Activated CD4-positive, alpha-beta T cell treated with anti-CD3 and anti-CD28 coated beads, Interleukin-2, Interleukin-6, amounts not matched to agents 100 ng/mL and 50 ng/mL, durations not matched to agents 16 hours and 8 hours (primary cell): Measurements from ENCODE around the gene PARS2.
"Not testable (repeated sequence)": the region's sequence is repeated elsewhere in the genome, so short reads cannot be mapped to it uniquely, and the experiment has no call there.

Experiments used
- DNase-seq: peaks from one replicate; pipeline ENCODE4 v3.0.0-alpha.2; 2020

Gene PARS2

DNA sequence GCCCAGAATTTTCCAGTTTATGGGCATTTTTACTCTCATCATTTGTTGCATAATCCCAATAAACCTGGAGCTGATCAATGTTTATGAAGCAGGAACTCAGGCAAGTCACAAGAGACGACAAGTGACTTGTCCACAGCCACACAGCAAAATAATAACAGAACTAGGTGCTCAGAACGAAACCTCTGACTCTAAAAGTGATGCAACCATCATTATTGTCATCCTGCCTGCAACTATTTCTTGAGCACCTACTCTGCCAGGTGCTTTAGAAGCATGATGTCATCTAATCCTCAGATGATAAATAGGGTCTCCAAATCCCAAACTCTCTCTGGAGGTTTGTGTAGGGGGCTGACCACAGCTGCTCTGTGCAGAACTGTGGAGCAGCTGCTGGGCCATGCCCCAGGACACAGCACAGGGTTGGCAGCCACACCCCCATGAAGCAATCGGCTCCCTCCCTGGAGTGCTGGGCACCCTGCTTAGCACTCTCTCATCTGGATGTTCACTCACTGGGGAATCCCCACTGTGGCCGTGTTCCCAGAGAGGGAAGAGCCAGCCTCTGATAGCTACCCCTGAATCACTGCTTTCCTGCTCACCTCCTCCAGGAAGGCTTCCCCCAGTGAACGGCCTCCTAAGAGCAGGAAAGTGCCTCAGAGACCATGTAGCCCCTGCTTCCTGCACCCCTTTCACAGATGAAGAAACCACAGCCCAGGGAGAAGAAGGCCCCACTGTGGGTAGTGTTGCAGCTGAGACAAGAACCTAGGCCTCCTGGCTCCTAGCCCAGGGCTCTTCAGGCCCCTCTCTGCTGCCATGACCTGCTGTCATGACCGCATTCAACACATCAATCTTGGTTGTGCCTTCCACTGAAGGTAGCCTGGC lies 34.7 kb upstream of the PARS2 start:
- DNase-seq, result peak; percentile 90

- no peak for DNase-seq
Observed at GRCh38 chr1:54798206-54798605, 33.9 kb upstream of the PARS2 start.

GRCh38 chr1:54796902-54797301 lies 32.6 kb upstream of the PARS2 start:
- DNase-seq, result no peak

GRCh38 chr1:54795841-54796468 lies 31.6 kb upstream of the PARS2 start:
- no peak for DNase-seq

DNA sequence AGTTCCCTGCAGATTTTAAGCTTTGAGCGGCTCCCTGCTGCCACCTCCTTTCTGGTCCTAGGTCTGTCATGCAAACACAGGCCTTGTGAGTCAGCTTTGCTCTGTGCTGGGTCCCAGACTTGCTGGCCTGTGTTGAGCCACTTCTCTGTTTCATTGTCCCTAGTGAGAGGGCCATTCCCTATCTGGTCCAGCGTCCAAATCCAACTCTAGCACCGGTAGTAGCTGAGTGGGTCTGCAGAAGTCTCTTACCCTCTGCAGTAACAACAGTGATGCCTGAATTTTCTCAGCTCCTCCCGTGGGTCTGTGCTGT lies 31.0 kb upstream of the PARS2 start:
- DNase-seq, result no peak

DNA sequence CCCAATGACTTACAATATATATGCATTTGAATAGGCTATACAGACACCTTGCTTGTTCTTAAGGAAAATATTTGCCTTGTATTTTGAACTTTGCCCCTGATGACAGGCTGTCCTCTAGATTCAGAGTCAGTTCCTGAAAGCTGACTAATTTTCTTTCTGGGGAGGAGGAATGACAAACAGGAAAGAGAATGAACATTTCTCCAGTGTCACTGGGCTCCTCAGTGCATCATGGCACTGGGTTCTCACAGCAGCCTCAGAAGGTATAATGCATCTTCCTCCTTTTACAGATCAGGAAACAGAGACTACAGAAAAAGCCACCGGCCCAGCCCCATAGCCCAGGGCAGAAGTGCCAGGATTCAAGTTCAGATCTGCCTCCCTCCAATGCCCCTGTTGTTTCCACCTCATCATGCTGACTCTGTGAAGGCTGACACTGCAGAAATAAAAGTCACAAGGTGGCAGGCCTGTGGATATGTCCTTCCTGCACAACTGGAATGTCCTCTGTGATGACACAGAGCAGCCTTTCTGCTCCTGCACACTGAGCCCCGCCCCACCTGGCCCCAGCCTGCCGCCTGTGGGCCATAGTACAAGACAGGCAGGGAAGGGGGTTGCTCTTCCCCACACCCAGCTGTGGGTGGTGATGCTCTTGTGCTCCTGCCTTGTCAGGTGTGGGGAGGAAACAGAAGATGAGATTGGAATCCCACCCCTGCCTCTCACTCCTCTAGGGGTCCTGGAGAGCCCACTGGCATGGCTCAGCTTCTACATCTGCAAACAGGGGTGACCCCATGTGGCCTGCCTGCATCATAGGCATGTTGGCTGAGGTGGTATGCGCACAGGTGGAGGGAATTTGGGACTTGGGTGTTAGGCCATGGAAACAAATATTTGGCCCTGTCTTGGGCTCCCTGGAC lies 30.4 kb upstream of the PARS2 start:
- DNase-seq, result no peak

DNA sequence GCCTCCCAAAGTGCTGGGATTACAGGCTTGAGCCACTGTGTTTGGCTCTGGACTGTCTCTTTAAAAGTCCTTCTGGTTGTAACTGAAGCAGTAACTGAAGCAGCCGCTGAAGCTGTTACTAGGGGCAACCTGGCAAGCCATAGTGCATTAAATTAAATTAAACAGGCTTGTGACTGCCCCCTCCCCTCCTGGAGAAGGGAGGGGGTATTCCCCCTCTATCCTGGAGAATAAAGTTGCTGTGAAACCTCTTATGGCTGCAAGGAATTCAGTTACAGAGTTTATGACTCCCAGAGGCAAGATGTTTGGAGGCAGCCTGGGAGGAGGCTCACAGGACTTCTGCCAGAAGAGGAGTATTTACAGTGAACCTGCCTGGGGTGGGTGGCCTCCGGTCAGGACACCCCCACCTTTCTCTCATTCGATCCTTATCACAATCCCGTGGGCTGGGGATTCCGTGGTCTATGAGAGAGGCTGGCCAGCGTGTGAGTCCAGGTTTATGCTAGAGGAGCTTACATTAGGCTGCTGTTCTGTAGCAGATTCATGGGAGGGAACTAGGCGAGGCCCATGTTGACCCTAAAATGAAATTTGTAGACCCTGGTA lies 28.5 kb upstream of the PARS2 start:
- no peak for DNase-seq

DNA sequence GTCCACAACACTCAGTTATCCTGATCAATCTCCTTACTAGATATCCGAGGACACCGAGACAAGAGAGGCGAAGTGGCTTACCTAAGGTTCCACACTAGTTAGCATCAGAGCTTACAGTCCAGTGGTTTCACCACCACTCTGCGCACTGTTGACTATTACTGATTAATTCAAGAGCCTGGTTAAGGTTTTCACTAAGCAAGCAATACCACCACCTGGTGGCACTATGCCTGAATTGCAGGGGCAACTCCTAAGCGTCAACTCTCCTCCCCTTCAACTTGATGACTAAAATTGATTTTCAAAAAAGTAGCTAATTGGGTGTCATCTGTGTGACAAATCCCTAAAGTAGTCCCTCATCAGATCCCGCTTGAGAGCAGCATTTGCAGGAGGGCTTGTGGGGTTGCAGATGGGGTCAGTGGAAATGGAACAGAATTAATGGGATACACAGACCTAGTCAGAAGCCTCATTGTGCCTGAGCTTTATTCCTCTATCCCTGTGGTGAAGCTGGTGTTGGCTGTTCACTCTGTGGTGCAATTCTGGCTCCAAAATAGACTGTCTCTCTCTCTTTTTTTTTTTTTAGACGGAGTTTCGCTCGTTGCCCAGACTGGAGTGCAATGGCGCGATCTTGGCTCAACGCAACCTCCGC lies 27.7 kb upstream of the PARS2 start:
- DNase-seq, result peak; percentile 64

- no peak for DNase-seq
Observed at GRCh38 chr1:54788459-54788858, 24.1 kb upstream of the PARS2 start.

DNA sequence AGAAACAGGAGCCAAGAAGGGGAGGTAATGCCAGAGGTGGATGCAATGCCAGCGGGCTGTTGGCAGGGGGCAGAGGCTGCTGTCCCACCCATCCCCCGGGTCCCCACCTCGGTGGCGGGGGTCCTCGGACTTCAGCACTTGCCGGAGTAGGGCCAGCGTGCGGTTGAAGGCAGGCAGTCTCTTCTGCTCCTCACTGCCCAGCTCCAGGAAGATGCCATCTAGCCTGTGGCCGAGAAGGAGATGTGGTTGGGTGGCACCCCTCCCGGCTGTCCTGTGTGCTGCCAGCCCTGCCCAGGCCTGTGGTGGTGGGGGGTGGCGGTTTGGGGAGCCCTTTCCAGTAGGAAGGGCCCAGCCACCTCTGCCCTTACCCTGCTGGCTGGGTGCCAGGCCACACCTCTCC lies 23.3 kb upstream of the PARS2 start:
- DNase-seq, result no peak

GRCh38 chr1:54786778-54787177 lies 22.5 kb upstream of the PARS2 start:
- DNase-seq, result no peak

DNA sequence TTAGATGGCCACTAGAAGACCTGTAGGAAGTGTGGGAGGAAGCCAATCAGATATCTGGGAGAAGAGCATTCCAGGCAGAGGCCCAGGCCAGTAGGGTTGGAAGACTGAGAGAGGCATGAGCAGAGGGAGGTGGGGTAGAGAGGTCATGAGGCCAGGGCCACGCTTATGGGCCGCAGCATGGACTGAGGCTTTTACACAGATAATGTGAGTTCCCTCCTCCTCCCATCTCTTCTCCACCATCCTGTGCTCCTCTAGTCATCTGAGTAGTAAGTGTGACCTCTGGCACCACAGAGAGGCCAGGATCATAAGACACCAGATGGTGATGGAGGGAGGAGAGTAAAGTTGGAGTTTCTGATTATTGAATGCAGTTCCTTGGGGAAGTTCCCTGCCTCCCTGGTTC lies 19.7 kb upstream of the PARS2 start:
- DNase-seq, result no peak

DNA sequence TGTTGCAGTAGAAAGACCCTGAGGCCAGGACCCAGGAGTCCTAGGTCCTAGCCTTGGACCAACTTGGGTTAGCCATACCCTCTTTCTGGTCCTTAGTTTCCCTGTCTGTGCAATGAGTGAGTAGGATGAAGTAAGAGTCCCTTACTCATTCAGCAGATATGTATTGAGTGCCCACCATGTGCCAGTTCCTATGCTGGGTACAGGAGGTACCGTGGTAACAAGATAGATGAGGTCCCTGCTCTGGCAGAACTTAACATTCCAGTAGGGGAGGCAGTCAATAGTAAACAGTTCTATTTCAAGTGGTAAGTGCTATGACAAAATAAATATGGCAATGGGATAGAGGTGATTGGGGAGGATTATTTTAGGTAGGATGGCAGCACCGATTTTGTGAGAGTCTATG lies 18.3 kb upstream of the PARS2 start:
- DNase-seq, result no peak

DNA sequence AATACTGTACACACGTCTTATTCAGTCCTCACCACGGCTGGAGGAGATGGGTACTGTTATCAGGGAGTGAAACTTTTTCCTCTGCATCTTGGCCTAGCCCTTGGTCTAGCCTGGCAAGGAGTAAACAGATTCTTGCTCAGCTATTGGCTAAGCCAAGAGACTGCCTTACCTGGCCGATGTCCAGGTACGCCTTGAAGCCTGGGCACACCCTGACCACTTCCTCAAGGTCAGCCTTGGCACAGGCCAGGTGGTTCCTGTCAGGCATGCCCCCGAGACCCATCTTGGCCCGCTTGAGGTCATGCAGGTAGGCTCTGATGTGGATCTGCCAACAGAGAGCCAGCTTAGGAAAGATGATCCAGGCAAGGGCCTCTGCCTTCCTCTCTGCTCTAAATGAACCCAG lies 17.8 kb upstream of the PARS2 start:
- DNase-seq, result no peak

- DNase-seq, result no peak
Observed at GRCh38 chr1:54781023-54781723, 16.9 kb upstream of the PARS2 start.

DNA sequence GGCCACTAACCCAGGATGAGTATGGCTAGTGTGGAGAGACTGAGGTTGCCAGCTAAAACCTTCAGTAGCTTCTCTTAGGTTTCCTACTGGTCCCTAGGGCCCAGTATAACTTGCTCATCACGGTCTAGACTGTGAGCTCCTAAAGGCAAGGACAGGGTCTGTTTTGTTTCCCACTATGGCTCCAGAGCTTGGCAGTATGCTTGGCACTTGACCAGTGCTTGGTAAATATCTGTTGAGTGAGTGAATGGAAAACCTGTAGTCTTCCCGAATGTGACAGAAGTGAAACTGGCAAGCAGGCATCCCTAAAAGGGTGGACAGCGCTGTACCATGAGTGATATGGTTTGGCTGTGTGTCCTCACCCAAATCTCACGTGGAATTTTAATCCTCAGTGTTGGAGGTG lies 13.1 kb upstream of the PARS2 start:
- DNase-seq, result no peak

DNA sequence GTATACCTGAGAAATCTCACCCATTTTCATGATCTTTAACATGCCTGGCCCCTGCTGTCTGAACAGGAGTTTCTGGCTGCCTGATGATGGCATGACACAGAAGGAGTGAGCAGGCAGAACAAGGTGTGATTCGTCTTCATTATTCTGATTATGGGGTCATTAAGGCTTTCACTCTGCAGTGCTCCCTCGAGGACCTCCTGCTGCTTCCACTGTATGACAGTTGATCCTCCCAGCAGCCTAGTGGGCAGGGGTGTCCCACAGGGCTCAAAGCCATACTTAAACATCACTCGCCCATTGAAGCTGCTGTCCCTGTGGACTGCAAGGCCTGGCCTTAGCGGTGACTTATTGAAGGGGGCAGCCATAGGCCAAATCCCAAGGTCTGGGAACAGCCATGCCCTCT lies 12.7 kb upstream of the PARS2 start:
- DNase-seq, result no peak

GRCh38 chr1:54775828-54776721 lies 11.8 kb upstream of the PARS2 start:
- not testable (repeated sequence) for DNase-seq

- DNase-seq, result peak; percentile 19
Observed at GRCh38 chr1:54774820-54775498, 10.6 kb upstream of the PARS2 start.

DNA sequence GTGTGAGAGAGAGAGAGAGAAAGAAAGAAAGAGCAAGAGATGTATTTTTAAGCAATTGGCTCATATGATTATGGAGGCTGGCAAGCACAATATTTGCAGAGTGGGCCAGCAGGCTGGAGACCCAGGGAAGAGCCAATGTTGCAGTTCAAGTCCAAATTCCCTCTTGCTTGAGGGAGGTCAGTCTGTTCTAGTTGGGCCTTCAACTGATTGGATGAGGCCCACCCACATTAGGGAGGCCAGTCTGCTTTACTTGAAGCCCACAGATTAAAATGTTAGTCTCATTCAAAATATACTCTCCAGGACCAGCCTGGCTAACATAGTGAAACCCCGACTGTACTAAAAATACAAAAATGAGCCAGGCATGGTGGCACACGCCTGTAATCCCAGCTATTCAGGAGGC lies 8.6 kb upstream of the PARS2 start:
- DNase-seq, result no peak
